Measurements from ENCODE around the gene ANKRD10.

DNA sequence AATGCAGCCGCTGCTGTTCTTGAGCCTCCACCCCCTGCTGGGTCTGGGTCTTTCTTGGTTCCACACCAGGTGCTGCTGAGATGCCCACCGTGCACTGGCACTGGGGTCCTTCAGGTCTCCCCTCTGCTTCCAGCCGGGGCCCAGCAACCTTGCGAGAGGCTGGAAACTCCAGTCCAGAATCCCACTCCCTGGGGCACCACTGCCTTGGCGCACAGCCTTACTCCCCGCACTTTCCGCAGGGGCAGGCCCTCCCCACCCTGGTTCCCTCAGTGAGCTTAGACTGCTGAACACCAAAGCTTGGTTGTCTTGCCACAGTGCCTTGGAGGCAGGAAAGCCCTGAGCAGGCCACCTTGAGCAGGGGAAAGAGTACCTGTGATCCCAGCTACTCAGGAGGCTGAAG, 60.0 kb downstream of the ANKRD10 start:
- TF ChIP-seq, protein P1, sequence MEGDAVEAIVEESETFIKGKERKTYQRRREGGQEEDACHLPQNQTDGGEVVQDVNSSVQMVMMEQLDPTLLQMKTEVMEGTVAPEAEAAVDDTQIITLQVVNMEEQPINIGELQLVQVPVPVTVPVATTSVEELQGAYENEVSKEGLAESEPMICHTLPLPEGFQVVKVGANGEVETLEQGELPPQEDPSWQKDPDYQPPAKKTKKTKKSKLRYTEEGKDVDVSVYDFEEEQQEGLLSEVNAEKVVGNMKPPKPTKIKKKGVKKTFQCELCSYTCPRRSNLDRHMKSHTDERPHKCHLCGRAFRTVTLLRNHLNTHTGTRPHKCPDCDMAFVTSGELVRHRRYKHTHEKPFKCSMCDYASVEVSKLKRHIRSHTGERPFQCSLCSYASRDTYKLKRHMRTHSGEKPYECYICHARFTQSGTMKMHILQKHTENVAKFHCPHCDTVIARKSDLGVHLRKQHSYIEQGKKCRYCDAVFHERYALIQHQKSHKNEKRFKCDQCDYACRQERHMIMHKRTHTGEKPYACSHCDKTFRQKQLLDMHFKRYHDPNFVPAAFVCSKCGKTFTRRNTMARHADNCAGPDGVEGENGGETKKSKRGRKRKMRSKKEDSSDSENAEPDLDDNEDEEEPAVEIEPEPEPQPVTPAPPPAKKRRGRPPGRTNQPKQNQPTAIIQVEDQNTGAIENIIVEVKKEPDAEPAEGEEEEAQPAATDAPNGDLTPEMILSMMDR (IDR thresholded peaks at IDR 0.05): no peak
- no peak for TF ChIP-seq EZH2 (IDR thresholded peaks at IDR 0.05)
- TF ChIP-seq EZH2phosphoT487 (IDR thresholded peaks at IDR 0.05): no peak
